Erythroblast (primary cell): ENCODE data around the gene DRICH1.

Experiments
- GATA1 ChIP-seq: IDR thresholded peaks from 2 replicates; pipeline ENCODE4 v1.6.1; 2011; ENCODE audit warnings: low read depth, mild to moderate bottlenecking, control low read depth, low read length, moderate library complexity
- POLR2A ChIP-seq: IDR thresholded peaks from 2 replicates; pipeline ENCODE4 v1.6.1; 2011; ENCODE audit warnings: mild to moderate bottlenecking, low read length

- TF ChIP-seq POLR2A (no peak), GATA1 (no peak)
These were observed 7.5 kb upstream of the DRICH1 start for GRCh38 chr22:23639661-23640060.
